Activated CD4-positive, alpha-beta T cell treated with anti-CD3 and anti-CD28 coated beads, Interleukin-2, Interleukin-4, amounts not matched to agents 100 ng/mL and 50 ng/mL, durations not matched to agents 16 hours and 8 hours (primary cell): Measurements from ENCODE around the gene SREBF2.
A peak's percentile ranks its signal among the peaks of the same experiment; 100 is the strongest.

Source experiments
- DNase-seq: peaks from one replicate; pipeline ENCODE4 v3.0.0-alpha.2; 2020; ENCODE audit warnings: low spot score

SREBF2 gene

DNA sequence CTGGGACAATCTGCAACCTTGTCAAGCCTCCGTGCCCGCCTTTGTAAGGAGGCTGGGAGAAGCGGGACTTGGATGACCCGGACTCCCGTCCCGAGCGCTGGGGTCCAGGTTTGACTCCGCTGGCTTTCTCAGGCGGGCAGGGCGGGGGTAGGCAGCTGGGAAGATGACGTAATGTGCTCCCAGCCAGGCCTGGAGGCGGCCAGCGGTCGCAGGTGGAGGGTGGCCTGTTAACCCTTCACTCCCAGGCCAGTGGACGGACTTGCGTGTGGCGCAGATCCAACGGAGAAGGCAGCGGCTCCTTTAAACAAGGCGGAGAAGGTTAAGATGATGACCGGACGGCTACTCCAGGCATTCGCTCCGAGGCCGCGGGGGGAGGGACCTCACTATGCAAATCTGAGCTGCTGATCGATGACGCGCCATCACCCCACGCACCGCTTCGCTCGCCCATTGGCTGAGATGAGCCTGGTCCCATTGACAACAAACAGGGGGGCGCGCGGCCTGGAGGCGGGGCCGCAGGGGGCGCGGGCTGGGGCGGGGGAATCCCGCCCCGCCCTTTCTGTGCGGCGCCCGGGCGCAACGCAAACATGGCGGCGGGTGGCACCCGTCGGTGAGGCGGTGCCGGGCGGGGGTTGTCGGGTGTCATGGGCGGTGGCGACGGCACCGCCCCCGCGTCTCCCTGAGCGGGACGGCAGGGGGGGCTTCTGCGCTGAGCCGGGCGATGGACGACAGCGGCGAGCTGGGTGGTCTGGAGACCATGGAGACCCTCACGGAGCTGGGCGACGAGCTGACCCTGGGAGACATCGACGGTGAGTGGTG is at the start of gene SREBF2:
Gene SREBF2 (plus strand): TSS at position 553 of the 816 bp plus-strand sequence. CDS start 166 bp downstream, at position 719.
- peak; percentile 99 for DNase-seq

DNA sequence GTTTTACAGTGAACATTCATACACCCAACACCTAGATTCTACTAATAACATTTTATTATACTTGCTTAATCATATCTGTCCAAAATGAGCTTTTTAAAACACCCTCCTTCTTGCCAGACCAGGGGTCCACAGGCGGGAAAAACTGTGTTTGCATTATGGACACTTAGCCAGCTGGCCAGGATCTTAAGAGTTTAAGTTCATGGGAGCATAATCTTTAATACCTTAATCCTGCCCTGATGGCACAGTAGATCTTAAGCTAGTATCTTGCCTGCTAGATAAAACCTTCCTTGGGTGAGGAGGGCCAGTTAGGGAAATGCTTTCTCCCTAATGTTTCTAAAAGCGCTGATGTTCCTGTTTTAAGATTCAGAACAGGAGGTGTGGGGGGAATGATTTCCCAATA is 45.6 kb upstream of the SREBF2 start:
- DNase-seq, result no peak

DNA sequence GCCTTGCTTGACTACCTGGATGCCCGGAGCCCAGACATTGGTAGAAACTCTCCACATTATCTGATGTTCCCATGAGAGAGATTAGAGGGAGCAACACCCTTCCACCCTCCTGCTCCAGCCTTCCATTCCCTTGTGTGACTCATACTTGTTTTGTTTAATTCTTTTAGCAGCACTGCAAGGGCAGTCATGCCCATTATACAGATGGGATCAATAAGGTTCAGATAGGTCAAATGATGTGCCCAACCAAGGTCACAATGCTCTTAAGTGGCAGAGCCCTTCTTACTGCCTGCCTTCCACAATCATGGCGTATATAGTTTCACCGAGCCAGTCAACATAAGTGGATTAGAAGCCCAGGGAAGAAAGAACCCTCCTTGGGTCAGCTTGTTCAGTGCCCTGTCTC is 39.0 kb upstream of the SREBF2 start:
- no peak for DNase-seq

DNA sequence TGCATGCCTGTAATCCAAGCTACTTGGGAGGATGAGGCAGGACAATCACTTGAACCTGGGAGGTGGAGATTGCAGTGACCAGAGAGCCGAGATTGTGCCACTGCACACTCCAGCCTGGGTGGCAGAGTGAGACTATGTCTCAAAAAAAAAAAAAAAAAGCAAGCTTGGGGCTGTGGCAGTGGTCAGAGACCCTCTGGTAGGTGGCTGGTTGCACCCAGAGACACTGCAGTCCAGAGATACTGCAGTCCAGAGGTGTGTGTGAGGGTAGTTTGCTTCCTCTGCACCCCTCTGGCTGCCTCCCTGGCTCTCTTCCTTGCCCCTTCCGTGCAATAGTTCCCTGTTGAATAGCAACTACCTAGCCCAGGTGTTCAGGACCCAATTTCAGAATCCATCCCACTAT is 34.2 kb upstream of the SREBF2 start:
- DNase-seq, result no peak

DNA sequence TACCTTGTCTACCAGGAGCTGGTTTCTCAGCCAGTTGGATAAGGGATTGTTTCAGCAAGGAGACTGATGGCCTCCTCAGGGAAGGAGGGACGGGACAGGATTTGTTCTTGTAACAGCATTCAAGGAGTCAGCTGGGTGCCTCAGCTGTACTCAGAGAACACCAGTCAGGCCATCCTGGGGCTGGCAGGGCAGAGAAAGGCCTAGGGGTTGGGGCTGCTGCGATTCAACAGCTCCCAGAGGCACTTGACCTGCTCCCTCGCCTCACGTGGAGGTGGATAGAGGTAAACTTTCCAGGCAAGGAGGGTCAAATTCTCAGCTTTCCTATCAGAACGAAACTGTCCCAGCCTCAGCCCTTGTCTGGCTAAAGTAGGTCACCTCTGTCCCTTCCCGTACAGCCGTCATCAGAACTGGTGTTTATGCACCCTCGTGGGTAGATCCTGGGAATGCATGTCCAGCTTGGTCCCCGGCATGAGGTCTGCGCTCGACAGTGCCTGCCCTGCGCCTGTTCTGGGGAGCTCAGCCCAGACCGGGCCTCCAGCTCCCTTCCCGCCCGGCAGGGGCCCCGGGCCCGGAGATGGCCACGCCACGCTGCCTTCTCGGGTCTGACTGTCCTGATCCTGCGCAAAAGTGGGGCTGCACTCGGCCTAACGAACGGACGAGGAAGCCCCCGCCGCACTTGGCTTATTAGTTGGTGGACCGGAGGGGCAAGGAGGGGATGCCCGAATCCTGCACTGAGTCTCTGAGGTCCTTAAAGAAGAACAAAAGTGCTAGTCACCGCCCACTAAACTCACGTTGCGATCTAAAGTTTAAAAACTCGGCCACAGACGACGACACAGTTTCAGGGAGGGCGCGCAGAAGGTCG is 33.2 kb upstream of the SREBF2 start:
- no peak for DNase-seq

DNA sequence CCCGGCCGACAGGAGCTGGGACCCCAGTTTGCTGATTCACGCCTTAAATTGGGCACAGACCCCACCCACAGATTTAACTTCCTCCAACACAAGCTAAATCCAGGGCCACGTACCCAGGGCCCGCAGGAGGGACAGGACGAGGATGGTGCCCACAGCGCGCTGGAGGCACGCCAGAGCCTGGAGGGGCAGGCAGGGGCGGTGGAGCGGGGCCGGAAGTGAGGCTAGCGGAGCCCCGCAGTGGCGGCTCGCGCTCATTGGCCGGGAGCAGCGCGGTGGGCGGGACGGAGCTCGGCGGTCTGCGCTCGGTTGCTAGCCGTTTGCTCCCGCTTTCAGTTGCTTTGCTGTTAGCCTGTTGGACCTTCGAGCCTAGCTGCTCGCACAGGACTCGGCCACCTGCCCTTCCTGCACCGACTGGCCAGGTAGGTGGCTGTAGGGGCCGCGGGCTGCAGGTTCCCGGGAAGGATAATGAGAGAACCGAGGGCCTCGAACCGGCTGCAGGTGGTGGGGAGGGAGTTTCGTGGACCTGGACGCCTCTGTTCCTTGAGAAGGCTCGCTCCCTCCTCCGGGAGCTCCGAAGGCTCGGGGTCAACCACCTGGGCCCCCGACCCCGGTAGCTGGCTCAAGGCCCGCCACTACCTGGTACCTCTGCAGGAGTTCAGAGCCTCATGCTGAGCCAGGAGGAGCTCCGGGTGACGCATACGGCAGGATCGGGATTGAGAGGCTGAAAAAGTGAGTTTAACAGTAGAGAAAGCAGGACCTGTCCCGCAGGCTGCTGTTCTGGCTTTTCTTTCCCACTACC is 32.4 kb upstream of the SREBF2 start, which contains the start of gene CCDC134:
Gene CCDC134 (plus strand): TSS at position 332 of the 799 bp plus-strand sequence. CDS start 8,212 bp downstream, outside the sequence.
- DNase-seq, result peak; percentile 92

DNA sequence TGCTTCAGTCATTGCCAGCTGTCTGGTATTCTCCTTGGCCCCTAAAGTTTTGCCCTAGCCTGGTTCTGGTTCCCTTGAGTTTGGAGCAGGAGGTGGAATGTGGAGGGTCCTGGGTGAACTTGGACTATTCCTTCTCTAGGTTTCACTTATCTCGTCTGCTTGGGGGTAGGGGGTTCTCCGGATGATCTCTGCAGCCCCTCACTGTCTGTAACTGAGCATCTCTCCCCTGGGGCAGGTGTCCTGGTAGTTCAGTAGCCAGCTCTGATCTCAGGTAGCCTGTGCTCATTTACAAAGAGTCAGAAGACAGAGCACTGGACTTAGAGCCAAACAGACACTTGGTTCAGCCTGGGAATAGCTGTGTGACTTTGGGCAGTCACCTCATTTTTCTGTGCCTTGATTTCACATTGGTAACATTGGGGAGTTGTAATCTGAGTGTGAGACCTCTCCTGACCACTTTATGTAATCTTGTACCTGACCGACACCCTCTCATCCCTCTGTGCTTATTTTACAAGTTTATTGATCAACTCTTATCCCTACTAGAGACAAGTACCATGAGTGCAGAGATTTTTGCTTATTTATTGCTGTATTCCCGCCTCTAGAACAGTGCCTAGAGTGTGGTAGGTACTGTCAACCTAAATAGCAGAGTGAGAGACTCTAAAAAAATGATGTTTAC is 31.6 kb upstream of the SREBF2 start:
- no peak for DNase-seq

DNA sequence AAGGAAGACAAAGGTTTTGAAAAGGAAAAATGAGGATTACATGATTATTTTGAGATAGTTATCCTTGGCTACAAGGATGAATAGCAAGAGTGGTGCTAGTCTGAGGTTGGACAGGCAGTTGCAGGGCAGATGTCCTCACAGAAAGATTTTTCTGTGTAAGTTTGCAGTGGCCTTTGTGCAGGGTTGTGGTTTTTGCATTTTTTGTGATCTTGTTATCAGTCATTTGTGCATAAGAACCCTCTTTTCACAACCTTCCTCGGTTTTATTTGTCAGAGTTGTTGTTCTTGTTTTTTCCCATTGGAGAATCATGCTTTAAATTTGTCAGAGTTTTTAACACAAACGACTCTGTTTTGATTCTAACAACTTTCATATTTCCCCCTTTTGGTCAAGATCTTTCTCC is 31.0 kb upstream of the SREBF2 start:
- DNase-seq, result no peak

DNA sequence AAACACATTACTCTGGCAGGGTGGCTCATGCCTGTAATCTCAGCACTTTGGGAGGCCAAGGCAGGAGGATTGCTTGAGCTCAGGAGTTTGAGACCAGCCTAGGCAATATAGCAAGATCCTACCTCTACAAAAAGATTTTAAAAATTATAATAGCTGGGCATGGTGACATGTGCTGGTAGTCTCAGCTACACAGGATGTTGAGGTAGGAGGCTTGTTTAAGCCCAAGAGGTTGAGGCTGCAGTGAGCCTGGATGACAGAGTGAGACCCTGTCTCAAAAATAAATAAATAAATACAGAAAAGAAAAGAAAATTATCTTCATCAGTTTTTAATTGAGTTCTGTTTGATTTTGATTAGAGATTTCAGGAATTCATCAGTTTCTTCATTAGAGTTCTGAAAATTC is 27.3 kb upstream of the SREBF2 start:
- DNase-seq, result no peak

DNA sequence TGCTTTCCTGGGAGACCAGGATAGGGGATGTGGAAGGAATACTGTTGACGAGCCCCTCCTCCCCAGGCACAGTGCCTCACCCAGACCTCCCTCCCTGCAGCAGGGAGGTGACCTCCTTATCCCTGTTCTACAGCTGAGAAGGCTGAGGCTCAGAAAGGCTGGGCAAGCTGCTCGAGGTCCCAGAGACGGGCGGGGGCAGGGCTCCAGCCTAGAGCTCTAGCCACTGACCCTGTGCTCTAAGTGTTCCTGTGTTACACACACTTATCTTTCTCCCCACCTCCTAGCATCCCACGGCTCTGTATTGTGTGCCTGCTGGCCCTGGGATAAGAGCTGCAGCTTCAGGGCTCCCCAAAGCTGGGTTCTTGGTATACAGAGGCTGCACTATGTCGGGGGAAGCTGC is 24.5 kb upstream of the SREBF2 start:
- DNase-seq, result no peak

DNA sequence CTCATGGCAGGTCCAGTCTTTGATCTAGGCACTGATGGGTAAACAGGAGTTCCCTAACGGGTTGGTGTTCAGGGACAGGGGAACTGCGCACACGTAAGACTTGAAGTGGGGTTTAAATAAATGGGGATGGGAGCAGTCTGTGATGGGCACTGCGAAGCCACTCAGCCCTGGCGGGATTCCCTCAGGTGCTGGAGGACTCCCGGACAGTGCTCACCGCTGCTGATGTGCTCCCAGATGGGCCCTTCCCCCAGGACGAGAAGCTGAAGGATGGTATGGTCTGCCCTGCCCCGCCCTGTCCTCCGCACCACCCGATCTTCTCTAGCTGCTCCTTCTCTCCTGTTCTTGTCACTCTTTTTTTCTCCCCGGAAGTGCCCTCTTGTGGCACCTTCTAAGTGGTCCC is 22.9 kb upstream of the SREBF2 start:
- DNase-seq, result no peak

DNA sequence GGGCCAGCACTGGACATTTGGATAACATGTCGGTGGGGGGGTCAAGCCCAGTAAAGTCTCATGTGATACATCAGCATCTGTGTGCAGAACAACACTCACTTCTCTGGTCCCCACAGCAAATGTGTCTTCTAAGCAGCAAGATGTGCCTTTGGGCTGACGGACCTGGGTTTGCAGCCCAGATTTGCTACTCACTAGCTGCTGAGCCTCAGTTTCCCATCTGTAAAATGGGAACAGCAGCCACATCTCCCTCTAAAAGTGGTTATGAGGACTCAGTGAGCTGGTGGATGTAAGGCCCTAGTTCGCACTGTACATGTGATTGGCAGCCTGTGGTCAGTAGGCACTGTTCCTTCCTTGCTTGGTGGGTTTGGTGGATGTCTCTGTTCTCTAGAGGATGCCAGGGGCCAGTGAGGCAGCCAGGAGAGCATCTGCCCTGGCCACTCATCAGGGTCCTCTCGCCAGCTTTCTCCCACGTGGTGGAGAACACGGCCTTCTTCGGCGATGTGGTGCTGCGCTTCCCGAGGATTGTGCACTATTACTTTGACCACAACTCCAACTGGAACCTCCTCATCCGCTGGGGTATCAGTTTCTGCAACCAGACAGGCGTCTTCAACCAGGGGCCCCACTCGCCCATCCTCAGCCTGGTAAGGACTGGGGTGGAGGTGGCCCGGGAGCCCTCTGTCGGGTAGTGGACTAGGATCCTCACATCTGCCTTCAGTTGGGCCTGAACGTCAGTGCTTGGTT is 19.9 kb upstream of the SREBF2 start:
- DNase-seq, result no peak

DNA sequence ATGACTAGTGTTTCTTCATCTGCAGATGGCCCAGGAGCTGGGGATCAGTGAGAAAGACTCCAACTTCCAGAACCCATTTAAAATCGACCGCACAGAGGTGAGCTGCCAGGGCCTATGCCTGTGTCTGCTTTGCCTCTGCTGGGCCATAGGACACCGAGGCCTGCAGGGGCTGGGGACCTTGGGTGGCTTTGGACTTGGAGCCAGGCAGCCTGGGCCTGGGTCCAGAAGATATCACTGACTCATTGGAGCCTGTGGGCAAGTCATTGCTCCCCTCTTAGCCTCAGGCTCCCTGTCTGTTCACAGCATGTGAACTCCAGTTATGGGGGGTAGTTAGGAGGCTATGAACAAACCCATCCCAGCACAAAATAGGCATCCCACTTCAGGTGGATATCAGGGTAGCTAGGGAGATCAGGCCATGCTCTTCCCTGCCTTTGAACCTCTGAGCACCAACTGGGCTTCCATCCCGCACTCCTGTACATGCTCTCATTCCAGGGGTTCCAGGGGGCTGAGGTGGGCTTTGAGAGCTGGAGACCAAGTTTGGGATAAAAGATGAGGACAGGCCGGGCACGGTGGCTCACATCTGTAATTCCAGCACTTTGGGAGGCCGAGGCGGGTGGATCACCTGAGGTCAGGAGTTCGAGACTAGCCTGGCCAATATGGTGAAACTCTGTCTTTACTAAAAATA is 19.0 kb upstream of the SREBF2 start:
- DNase-seq, result no peak

DNA sequence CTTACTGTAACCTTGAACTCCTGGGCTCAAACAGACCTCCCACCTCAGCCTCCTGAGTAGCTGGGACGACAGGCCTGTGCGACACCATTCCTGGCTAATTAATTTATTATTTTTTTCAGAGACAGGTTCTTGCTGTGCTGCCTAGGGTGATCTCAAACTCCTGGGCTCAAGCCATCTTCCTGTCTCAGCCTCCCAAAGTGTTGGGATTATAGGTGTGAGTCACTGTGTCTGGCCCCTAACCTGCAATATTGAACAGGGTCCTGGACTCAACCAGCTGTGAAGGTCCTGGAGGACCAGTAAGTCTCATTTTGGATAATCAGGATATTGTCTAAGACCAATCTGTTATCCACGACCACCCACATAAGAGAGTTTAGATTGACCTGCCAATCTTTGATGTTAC is 17.2 kb upstream of the SREBF2 start:
- DNase-seq, result no peak

DNA sequence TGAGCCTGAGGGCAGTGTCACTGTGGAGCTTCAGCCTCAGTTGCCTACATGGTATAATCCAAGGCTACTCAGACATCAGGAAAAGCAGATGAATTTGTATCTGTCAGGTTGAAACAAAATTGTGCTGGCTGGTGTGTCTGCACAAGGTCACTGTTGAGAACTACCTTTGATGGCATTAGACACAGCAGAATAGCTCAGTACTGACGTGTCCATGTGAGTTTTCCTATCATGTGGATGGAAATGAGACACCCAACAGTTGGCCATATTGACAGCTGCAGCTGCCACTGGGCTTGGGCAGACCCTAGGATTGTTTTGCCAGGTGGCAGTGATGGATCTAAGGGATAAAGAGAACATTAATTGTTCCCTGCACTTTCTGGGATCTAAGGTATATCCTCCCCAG is 16.7 kb upstream of the SREBF2 start:
- no peak for DNase-seq

DNA sequence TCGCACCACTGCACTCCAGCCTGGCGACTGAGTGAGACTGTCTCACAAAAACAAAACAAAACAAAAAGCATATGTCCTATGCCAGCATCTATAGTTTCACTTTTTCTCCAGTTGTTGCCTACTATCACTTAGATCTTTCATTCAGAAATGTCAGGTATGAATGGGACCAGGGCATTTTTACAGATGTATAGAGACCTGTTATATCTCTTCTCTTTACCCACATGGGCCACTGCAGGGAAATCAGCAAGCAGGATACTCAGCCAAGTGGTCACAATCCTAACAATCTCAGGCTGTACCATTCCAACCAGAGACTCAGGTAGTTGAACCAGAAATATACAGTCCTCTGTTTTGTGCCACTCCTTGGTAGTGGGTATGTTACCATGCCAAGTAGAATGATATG is 16.0 kb upstream of the SREBF2 start:
- DNase-seq, result no peak

DNA sequence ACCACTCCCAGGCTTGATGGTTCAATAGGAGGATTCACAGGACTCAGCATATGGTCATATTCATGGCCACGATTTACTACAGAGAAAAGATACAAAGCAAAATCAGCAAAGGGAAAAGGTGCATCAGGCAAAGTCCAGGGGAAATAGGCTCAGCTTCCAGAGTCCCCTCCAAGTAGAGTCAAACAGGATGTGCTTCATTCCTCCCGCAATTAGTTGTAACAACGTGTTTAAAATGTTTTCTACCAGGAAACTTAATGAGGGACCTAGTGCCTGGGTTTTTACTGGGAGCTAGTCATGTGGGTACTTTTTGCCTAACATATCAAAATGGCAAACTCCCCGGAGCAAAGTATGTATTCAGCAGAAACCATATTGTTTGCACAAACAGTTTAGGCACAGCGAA is 14.9 kb upstream of the SREBF2 start:
- DNase-seq, result no peak

DNA sequence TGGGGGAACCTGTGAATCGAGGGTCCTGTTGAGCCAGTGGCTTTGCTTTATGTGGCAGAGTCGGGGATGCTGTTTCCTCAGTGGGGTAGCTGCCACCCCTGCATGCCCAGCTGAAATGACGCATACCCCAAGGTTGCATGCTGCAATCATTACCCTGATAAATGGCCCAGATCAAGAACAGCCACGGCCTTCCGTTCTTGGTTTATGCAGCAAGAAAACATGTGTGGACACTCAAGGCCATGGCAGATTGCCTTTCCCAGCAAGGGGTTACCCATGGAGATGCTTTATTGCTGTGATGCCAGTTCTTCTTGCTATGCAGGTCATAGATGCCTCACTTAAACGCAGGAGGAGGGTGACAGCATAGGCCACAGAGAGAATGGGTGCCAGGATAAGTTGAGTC is 14.3 kb upstream of the SREBF2 start:
- DNase-seq, result no peak

DNA sequence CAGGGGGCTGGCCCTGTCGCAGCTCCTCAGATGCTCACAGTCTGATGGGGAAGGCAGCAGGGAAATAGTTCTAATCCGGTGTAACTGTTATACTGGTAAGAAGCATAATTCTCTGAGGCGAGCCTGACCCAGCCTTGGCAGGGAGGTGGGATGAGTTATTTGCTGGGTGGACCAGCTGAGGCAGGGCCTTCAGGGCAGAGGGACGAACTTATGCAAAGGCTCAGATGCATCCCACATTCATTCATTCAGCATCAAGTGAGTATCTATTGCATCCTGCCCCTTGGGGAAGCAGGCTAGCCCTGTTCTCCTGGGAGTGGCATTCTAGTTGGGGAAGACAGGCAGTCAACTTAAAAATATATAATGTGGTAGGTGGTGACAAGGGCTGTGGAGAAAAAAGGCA is 13.6 kb upstream of the SREBF2 start:
- no peak for DNase-seq

DNA sequence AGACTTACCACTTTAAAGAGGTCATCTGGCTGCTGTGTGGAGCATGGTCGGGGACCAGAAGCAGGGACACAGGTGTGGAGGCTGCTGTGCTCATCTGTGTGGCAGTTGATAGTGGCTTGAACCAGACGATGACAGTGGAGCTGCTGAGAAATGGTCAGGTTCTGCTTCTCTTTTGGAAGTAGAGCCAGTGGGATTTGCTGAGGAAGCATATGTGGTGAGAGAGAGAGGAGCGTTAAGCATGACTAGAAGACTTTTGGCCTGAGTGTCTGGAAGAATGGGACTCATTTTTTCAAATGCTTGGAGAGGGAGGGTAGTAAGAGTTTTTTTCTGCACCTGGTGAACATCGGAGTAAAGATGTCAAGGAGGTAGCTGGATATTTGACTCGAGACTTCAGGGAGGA is 12.5 kb upstream of the SREBF2 start:
- DNase-seq, result no peak
